RKO (cell line): Measurements from ENCODE around the gene DGKE.
A peak's percentile ranks its signal among the peaks of the same experiment; 100 is the strongest.

ENCODE experiments used
- DNase-seq: peaks from one replicate; pipeline ENCODE4 v3.0.0-alpha.2; 2016; ENCODE audit warnings: low spot score

Gene DGKE

GRCh38 chr17:56849131-56849530 lies 15.2 kb downstream of the DGKE start:
- DNase-seq = no peak

GRCh38 chr17:56850591-56850990 lies 16.6 kb downstream of the DGKE start:
- DNase-seq = no peak

- DNase-seq = no peak
Measured at GRCh38 chr17:56851008-56851407, 17.1 kb downstream of the DGKE start.

GRCh38 chr17:56861899-56862298 lies 27.9 kb downstream of the DGKE start:
- no peak for DNase-seq

DNA sequence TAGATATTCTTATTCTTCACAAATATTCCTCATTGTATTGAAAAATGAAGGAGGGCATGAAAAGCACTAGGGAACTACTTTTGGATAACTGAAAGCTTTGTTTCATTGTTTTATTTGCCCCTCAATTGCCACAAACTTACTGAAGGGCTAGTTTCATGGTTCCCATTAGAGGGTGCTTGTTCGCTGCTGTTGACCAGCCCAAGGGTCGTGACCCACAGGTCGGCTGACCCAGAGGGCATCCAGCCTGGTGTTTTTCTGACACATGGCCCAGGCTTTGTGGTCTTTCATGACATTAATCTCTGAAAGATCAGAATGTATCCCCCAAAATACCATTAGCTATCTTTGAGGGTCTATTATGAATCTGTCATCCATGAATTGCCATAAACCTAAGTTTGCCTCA lies 30.0 kb downstream of the DGKE start:
- no peak for DNase-seq

DNA sequence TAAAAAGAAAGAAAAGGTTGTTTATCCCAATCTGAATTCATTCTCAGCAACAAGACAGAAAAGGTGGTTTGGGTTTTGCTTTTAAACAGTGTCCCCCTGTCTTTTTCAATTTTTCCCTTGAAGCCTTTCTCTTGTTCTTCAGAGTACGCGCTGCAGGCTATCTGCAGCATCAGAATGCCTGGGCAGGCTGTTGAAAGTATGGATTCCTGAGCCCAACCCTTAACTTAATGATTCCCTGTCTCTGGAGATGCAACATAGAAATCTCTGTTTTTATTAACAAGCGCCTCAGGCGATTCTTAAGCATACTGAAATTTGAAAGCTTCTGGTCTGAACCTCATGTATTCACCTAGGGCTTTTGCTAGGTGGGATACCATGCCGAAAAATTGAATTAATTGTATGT lies 32.1 kb downstream of the DGKE start:
- no peak for DNase-seq

DNA sequence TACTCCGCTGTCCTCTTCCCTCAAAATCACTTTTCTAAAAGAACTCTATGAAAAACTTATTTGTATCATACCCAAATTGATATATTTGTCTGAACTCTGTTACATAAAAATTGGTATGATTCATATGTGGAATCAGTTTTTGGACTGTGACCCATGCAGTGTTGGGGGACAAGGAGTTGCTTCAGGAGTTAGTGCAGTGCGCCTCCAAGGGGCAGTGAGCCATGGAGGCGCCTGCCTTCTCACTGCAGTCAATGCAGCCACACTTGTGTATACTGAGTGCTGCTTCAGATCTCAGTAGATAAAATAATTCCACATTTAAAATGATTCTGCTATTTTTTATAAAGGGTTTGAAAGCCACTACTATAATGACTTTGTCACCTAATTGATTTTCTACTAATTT lies 32.5 kb downstream of the DGKE start:
- no peak for DNase-seq

- peak; percentile 17 for DNase-seq
Measured at GRCh38 chr17:56867948-56868376, 34.0 kb downstream of the DGKE start.

DNA sequence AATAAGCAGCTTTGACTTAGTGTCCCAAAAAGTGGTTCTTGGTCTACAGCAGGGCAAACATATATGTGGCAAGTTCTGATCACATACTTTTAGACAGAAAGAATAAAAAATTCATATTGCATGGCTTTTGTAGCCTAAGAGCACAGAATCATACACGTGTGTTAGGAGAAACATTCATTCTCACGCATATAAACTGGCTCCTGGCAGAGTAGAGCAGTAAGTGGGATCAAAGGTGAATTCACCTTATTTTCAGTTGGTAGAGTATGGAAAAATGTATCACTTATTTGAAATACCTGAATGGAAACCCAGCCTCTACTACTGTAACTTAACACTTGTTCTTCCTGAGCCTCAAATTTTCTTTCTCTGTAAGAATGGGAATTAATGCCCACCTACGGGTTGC lies 34.8 kb downstream of the DGKE start:
- no peak for DNase-seq

DNA sequence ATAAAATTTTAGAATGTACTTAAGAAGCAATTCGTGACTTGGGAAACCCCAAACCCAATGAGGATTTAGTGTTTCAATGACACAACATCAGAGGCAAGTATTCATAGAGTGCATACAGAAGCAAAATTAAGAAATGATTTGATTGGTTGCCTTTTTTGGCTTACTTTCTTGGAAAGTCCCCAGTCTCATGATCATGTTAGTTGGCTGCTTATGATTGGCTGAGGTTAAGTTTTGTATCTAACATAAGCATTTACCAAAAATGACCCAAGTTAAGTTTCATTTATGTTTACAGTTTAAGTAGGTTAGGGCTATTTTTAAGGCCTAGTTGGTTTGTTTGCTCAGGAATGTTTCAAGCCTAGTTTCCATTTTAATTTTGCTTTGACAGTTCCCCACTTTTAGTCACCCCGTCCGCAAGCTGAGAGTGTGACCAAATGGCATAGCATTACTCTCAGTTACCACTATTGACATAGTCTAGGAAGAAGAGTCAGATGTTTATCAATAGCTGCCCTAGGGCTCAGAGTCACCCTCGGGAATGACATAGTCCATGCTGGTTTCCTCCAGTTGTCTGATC lies 36.2 kb downstream of the DGKE start:
- no peak for DNase-seq

DNA sequence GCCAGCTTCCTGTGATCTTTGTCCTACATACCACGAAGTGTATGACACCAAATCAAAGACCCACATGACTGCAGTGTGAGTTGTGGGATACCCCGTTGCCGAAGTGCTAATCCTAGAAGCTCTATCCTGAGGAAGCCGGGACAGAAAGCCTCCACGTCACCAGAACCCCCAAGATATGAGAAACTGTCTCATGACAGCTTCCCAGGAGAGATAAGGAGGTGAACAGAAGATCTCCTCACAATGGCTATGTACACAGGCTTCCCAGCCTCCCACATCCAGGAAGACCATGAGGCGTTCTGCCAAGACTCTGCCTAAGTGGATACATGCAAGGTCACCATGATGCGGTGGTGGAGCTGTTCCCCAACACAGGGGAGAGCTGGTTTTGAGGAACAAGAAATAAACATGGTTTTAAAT lies 42.8 kb downstream of the DGKE start:
- DNase-seq = no peak

- DNase-seq = no peak
Measured at GRCh38 chr17:56879280-56879679, 45.3 kb downstream of the DGKE start.

- no peak for DNase-seq
Measured at GRCh38 chr17:56880133-56880532, 46.2 kb downstream of the DGKE start.

DNA sequence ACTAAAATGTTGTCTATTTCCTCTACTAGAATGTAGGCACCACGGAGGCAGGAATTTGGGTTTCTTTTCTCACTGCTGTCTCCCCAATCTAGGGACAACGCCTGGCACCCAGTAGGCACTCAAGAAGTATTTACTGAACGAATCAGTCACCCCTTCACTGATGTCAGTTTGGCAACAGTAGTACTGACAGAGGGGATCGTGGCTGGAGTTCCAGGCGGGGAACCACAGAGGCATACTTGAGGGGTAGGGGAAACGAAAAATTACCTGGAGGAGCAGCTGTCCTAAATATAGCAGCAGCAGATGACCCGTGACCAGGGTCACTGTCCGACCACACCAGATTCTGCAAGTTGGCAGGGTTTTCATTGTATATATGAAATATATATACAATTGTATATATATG lies 46.6 kb downstream of the DGKE start:
- DNase-seq = no peak

DNA sequence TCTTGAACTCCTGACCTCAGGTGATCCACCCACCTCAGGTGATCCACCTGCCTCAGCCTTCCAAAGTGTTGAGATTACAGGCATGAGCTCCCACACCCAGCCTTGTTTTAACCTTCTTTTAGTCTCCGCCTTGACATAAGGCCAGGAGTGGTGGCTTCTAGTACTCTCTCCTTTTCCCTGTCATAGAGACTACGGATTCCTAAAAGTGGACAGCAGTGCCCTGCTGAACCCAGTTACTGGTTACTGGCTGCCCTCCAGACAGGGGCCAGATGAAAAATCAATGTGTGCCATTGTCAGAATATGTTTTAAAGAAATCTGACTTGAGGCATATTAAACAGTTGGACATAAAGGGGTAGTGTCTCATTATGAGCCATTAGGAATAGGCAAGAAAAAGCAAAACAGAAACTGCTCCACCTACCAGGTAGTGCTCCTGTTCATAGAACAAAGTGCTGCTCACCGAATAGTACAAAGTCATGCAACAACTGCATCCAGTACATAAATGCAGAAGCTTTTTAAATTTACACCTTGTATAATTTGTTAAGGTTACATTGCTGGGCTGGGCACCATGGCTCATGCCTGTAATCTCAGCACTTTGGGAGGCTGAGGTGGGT lies 47.8 kb downstream of the DGKE start:
- DNase-seq = no peak

- no peak for DNase-seq
Measured at GRCh38 chr17:56883616-56884015, 49.7 kb downstream of the DGKE start.

- DNase-seq = no peak
Measured at GRCh38 chr17:56884483-56885311, 50.7 kb downstream of the DGKE start.

DNA sequence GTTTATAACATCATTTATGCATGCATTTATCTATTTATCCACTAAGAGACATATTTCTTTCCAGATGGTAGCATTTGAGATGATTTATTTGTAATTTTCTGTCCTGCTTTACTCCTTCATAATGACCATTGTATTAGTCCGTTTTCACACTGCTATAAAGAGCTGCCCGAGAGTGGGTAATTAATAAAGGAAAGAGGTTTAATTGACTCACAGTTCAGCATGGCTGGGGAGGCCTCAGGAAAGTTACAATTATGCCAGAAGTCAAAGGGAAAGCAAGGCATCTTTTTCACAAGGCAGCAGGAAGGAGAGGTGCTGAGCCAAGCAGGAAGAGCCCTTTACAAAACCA lies 51.3 kb downstream of the DGKE start:
- DNase-seq = no peak

- no peak for DNase-seq
Measured at GRCh38 chr17:56886288-56886731, 52.4 kb downstream of the DGKE start.

DNA sequence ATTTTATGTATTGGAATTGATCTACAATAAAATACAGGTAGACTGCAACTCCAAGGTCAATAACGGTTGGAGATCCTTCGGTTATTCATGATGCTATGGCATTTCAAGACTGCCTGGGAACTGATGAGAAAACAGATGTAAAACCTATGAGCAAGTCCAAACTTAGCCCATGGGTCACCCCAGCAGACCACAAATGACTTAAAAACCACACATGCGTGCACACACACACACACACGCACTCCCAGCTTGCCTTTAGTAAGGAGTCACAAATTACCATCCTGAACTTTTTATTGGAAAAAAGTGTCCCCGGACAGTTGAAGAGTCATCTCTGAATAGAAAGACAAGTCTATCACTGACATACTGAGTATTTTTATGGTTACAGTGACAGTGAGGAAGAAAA lies 53.2 kb downstream of the DGKE start:
- no peak for DNase-seq

DNA sequence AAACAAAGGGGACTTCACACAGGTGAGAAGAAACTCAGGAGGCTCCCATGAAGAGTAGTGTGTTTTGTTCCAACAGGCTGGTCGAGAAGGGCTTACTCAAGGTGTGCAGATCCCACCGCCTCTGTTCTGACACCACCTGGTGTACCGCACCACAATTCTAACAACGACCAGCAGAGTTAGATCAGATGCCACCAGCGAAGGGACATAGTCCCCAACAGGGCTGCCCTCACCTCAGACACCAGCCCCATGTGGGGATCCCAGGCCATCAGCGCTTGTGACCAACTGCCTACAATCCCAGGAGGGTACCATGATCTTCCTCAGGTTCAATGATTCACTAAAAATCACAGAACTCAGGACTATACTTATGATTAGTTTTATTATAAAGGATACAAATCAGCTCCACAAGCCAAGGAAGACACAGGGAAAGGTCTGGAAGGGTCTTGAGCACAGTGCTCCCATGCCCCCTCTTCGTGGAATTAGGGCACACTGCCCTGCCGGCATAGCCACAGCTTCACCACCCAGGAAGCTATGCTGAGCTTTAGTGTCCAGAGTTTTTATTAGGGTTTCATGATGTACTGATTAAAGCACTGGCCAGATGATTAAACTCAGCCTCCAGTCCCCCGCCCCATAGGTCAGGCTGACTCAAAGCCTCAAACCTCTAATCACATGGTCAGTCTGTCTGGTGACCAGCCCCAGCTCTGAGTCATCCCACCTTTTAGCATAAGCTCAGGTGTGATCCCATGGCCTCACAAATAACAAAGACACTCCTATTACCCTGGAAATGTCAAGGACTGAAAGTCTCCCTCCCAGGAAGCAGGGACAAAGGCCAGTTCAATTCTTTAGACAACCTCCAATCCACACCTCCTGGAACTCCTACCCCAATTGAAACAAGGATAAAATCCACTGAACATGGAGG lies 53.9 kb downstream of the DGKE start:
- no peak for DNase-seq

DNA sequence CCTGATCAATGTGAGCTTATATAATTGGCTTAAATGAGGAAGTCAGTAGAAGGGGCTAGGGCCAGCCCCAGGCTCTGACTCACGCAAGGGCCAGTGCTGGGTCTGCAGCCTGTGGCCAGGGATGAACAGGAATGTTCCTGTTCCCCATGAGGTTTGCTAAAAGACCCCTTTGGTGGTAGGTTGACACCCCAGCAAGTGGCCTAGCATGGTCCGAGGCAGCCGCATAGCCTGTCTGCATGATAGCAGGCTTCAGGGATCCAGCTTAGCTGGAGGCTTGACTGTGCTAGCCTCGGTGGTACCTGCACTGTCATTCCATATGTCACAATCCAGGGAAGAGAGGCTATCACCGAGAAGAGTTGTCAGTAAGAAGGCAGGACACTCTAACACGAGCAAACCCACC lies 56.4 kb downstream of the DGKE start:
- no peak for DNase-seq
